ENCODE data around the gene DNAJC24. TPM values are rescaled to one million over a fixed set of nuclear protein-coding genes. Genes with fewer than 3 reads are reported as not detected.

Gene DNAJC24
- total RNA-seq, 2 experiments from 2014 or later: 6.5 to 7.5 TPM

GRCh38 chr11:31383116-31383515 lies 13.5 kb downstream of the DNAJC24 start:
- intact Hi-C loops (cut with DNase I, micrococcal nuclease): no loop called here
- DNase-seq (no peak), ATAC-seq (ENCODE audit: poor library complexity) (no peak)
- TF ChIP-seq CTCF (IDR thresholded peaks at IDR 0.05): no peak
- ChIA-PET POLR2A (no interaction called here), CTCF (no interaction called here)
- Histone ChIP-seq H3K9me3 (ENCODE audit: control insufficient read depth in 1 of 2, insufficient read depth in 1 of 2, low read length in 2 of 2) (no peaks in the 10 kb centered on the region), H3K27ac (ENCODE audit: low read depth in 1 of 2, low read length in 2 of 2) (no peak overlapping the region), H3K4me1 (ENCODE audit: insufficient read depth, low read length) (peaks cover 5% of the 10 kb centered on the region), H3K27me3 (ENCODE audit: control insufficient read depth in 1 of 2, insufficient read depth in 2 of 2, low read length in 2 of 2) (no peaks in the 10 kb centered on the region), H3K36me3 (ENCODE audit: insufficient read depth, low read length) (peaks cover 4% of the 10 kb centered on the region), H3K4me3 (ENCODE audit: low read length) (no peak overlapping the region)
- peaks cover 21% of the 10 kb centered on the region for H3K4me1 Mint-ChIP-seq (ENCODE audit: low read depth)
- H3K4me3 Mint-ChIP-seq: no peak overlapping the region
- no peak overlapping the region for H3K27ac Mint-ChIP-seq
- H3K27me3 Mint-ChIP-seq: no peaks in the 10 kb centered on the region
- no peaks in the 10 kb centered on the region for H3K36me3 Mint-ChIP-seq (ENCODE audit: low read depth)
- no peaks in the 10 kb centered on the region for H3K9me3 Mint-ChIP-seq

- no peak for TF ChIP-seq CTCF (IDR thresholded peaks at IDR 0.05)
- Mint-ChIP-seq H3K4me1 (ENCODE audit: low read depth) (peaks cover 33% of the 10 kb centered on the region), H3K27me3 (no peaks in the 10 kb centered on the region), H3K9me3 (peaks cover 4% of the 10 kb centered on the region), H3K27ac (no peak overlapping the region), H3K4me3 (no peak overlapping the region), H3K36me3 (ENCODE audit: low read depth) (no peaks in the 10 kb centered on the region)
- DNase-seq: no peak
- Histone ChIP-seq H3K4me3 (ENCODE audit: low read length) (no peak overlapping the region), H3K9me3 (ENCODE audit: control insufficient read depth in 1 of 2, insufficient read depth in 1 of 2, low read length in 2 of 2) (peaks cover 0 to 6% of the 10 kb centered on the region in 2 experiments), H3K27ac (ENCODE audit: low read depth in 1 of 2, low read length in 2 of 2) (no peak overlapping the region), H3K36me3 (ENCODE audit: insufficient read depth, low read length) (peaks cover 4% of the 10 kb centered on the region), H3K4me1 (ENCODE audit: insufficient read depth, low read length) (peaks cover 5% of the 10 kb centered on the region), H3K27me3 (ENCODE audit: control insufficient read depth in 1 of 2, insufficient read depth in 2 of 2, low read length in 2 of 2) (no peaks in the 10 kb centered on the region)
- intact Hi-C loops (cut with DNase I, micrococcal nuclease): loop anchor here in 1 of 2 experiments (2.0 kb wide), 1 partner anchor 21 kb away; no protein-coding TSS in a partner anchor
- POLR2A ChIA-PET: interaction anchor here (0.6 kb wide), 1 partner anchor 18 kb away, joined by 3 read pairs; the partner anchor contains the start of genes DCDC1 and DNAJC24
- CTCF ChIA-PET: no interaction called here
- ATAC-seq (ENCODE audit: poor library complexity): no peak
These were observed 17.7 kb downstream of the DNAJC24 start for GRCh38 chr11:31387379-31387778.

GRCh38 chr11:31397239-31397834 lies 27.7 kb downstream of the DNAJC24 start:
- Histone ChIP-seq H3K27me3 (ENCODE audit: control insufficient read depth in 1 of 2, insufficient read depth in 2 of 2, low read length in 2 of 2) (no peaks in the 10 kb centered on the region), H3K27ac (ENCODE audit: low read depth in 1 of 2, low read length in 2 of 2) (no peak overlapping the region), H3K9me3 (ENCODE audit: control insufficient read depth in 1 of 2, insufficient read depth in 1 of 2, low read length in 2 of 2) (no peaks in the 10 kb centered on the region), H3K36me3 (ENCODE audit: insufficient read depth, low read length) (no peaks in the 10 kb centered on the region), H3K4me3 (ENCODE audit: low read length) (no peak overlapping the region), H3K4me1 (ENCODE audit: insufficient read depth, low read length) (no peaks in the 10 kb centered on the region)
- peak; percentile 60 for TF ChIP-seq CTCF (IDR thresholded peaks at IDR 0.05)
- intact Hi-C loops (cut with DNase I, micrococcal nuclease): loop anchor here (2.0 to 10.0 kb wide), 6 partner anchors 55 to 610 kb away; no protein-coding TSS in a partner anchor
- H3K36me3 Mint-ChIP-seq (ENCODE audit: low read depth): peaks cover 31% of the 10 kb centered on the region
- no peaks in the 10 kb centered on the region for H3K4me1 Mint-ChIP-seq (ENCODE audit: low read depth)
- DNase-seq (peak in 3 of 14 experiments; percentile 33 to 45 (median 38)), ATAC-seq (ENCODE audit: poor library complexity) (no peak)
- H3K27me3 Mint-ChIP-seq: no peaks in the 10 kb centered on the region
- H3K9me3 Mint-ChIP-seq: no peaks in the 10 kb centered on the region
- POLR2A ChIA-PET: no interaction called here
- CTCF ChIA-PET: interaction anchor here (0.7 to 1.0 kb wide), 2 partner anchors 28 to 558 kb away, joined by 3 to 4 read pairs; partner anchors contain the start of genes DCDC1 and DNAJC24
- H3K27ac Mint-ChIP-seq: no peak overlapping the region
- no peak overlapping the region for H3K4me3 Mint-ChIP-seq

All from CD4-positive, alpha-beta T cell (primary cell).